HL-60 (cell line): ENCODE data around the gene CENPP.

ENCODE experiments used
- CTCF ChIP-seq: IDR thresholded peaks from one replicate; pipeline ENCODE4 v1.5.1; 2011; ENCODE audit warnings: low read length, control low read depth, inconsistent platforms; ENCODE audit not compliant: insufficient read depth
- GABPA ChIP-seq: IDR thresholded peaks from 2 replicates; pipeline ENCODE4 v1.6.1; 2012; ENCODE audit warnings: low read depth
- POLR2AphosphoS5 ChIP-seq: IDR thresholded peaks from 2 replicates; pipeline ENCODE4 v1.6.1; 2012; ENCODE audit warnings: low read depth
- REST ChIP-seq: IDR thresholded peaks from 2 replicates; pipeline ENCODE4 v1.6.1; 2012; ENCODE audit warnings: low read depth; ENCODE audit not compliant: insufficient replicate concordance
- SPI1 ChIP-seq: IDR thresholded peaks from 2 replicates; pipeline ENCODE4 v1.6.1; 2012; ENCODE audit warnings: low read depth, mild to moderate bottlenecking, borderline replicate concordance

- no peak for TF ChIP-seq POLR2AphosphoS5
- TF ChIP-seq CTCF: no peak
- TF ChIP-seq GABPA: no peak
- no peak for TF ChIP-seq REST
- TF ChIP-seq SPI1: no peak
Measured at GRCh38 chr9:92547356-92547755, 221.6 kb downstream of the CENPP start.
